ENCODE measurements around the gene A2ML1. TPM values are rescaled to one million over a fixed set of nuclear protein-coding genes. Genes with fewer than 3 reads are reported as not detected.

A2ML1 gene
- polyA plus RNA-seq, 3 donors, result not detected

GRCh38 chr12:8780389-8780788 is 42.0 kb upstream of the A2ML1 start:
- Histone ChIP-seq H3K4me2 (replicated peaks; ENCODE audit: extremely low read depth, low read length, poor library complexity, severe bottlenecking) (no peak overlapping the region), H4K20me1 (ENCODE audit: insufficient read depth, low read length) (no peaks in the 10 kb centered on the region), H3K9ac (ENCODE audit: insufficient read depth, low read length, poor library complexity, severe bottlenecking) (no peak overlapping the region), H3K79me2 (ENCODE audit: insufficient read depth, low read length) (no peaks in the 10 kb centered on the region), H3K27me3 (ENCODE audit: control insufficient read depth in 2 of 2, insufficient read depth in 2 of 2, low read length in 2 of 2) (no peaks in the 10 kb centered on the region), H3K27ac (ENCODE audit: low read depth in 1 of 2, low read length in 2 of 2) (no peak overlapping the region), H3K36me3 (replicated peaks in 1 of 2; ENCODE audit: control insufficient read depth in 1 of 2, insufficient read depth in 2 of 2, low read length in 2 of 2) (no peaks in the 10 kb centered on the region), H3K4me3 (replicated peaks in 1 of 3; ENCODE audit: low read depth in 2 of 3, low read length in 3 of 3) (no peak overlapping the region), H2AFZ (ENCODE audit: insufficient read depth, low read depth, low read length, poor library complexity, severe bottlenecking) (no peak overlapping the region), H3K9me3 (replicated peaks in 1 of 2; ENCODE audit: control insufficient read depth in 1 of 2, insufficient read depth in 1 of 2, low read length in 2 of 2) (no peaks in the 10 kb centered on the region), H3K4me1 (ENCODE audit: control insufficient read depth in 1 of 2, insufficient read depth in 2 of 2, low read length in 2 of 2) (no peaks in the 10 kb centered on the region)
- Mint-ChIP-seq H3K4me3 (no peak overlapping the region), H3K9me3 (no peaks in the 10 kb centered on the region), H3K27ac (no peak overlapping the region), H3K27me3 (ENCODE audit: low read depth in 3 of 3) (no peaks in the 10 kb centered on the region), H3K36me3 (peaks cover 3 to 17% of the 10 kb centered on the region in 2 donors), H3K4me1 (no peaks in the 10 kb centered on the region)
- no CpG with 5 or more reads among the region's 1 CpG for WGBS (ENCODE audit: insufficient coverage)
- intact Hi-C loops (cut with micrococcal nuclease), result no loop called here
- no peak for DNase-seq
- no peak for TF ChIP-seq CTCF (IDR thresholded peaks at IDR 0.05)

- no peak overlapping the region for H3K27ac Mint-ChIP-seq
- Histone ChIP-seq H3K36me3 (replicated peaks in 1 of 2; ENCODE audit: control insufficient read depth in 1 of 2, insufficient read depth in 2 of 2, low read length in 2 of 2) (no peaks in the 10 kb centered on the region), H3K4me3 (replicated peaks in 1 of 3; ENCODE audit: low read depth in 2 of 3, low read length in 3 of 3) (no peak overlapping the region), H4K20me1 (ENCODE audit: insufficient read depth, low read length) (no peaks in the 10 kb centered on the region), H3K79me2 (ENCODE audit: insufficient read depth, low read length) (no peaks in the 10 kb centered on the region), H3K9ac (ENCODE audit: insufficient read depth, low read length, poor library complexity, severe bottlenecking) (no peak overlapping the region), H3K9me3 (replicated peaks in 1 of 2; ENCODE audit: control insufficient read depth in 1 of 2, insufficient read depth in 1 of 2, low read length in 2 of 2) (no peaks in the 10 kb centered on the region), H3K27ac (ENCODE audit: low read depth in 1 of 2, low read length in 2 of 2) (no peak overlapping the region), H3K4me1 (ENCODE audit: control insufficient read depth in 1 of 2, insufficient read depth in 2 of 2, low read length in 2 of 2) (no peaks in the 10 kb centered on the region), H3K27me3 (ENCODE audit: control insufficient read depth in 2 of 2, insufficient read depth in 2 of 2, low read length in 2 of 2) (no peaks in the 10 kb centered on the region), H2AFZ (ENCODE audit: insufficient read depth, low read depth, low read length, poor library complexity, severe bottlenecking) (no peak overlapping the region), H3K4me2 (replicated peaks; ENCODE audit: extremely low read depth, low read length, poor library complexity, severe bottlenecking) (no peak overlapping the region)
- no peak for TF ChIP-seq CTCF (IDR thresholded peaks at IDR 0.05)
- no peaks in the 10 kb centered on the region for H3K27me3 Mint-ChIP-seq (ENCODE audit: low read depth in 3 of 3)
- no peaks in the 10 kb centered on the region for H3K9me3 Mint-ChIP-seq
- intact Hi-C loops (cut with micrococcal nuclease), result no loop called here
- H3K4me3 Mint-ChIP-seq, result no peak overlapping the region
- H3K36me3 Mint-ChIP-seq, result peaks cover 3 to 16% of the 10 kb centered on the region in 2 donors
- no peaks in the 10 kb centered on the region for H3K4me1 Mint-ChIP-seq
- 100% methylated on average over 1 of the region's 2 CpGs for WGBS (ENCODE audit: insufficient coverage)
- DNase-seq, result no peak
Measured at GRCh38 chr12:8781381-8782127, 40.9 kb upstream of the A2ML1 start.
